Occipital lobe (tissue), 2 donors: Measurements from ENCODE around the gene GTF2H4. TPM values are rescaled to one million over a fixed set of nuclear protein-coding genes. Genes with fewer than 3 reads are reported as not detected.
"Not testable (repeated sequence)": the region's sequence is repeated elsewhere in the genome, so short reads cannot be mapped to it uniquely, and the experiment has no call there.

Experiments used
- DNase-seq: peaks from one replicate; lab custom pipeline; 2025; lab: John Stamatoyannopoulos, UW
- total RNA-seq: library from RNA; depleted of rRNA; stranded (reverse); fragments of >200 nt; gene quantifications from one replicate; pipeline ENCODE4 v1.2.3, GENCODE V29; 2014

GTF2H4 gene
- total RNA-seq, 1 donor from 2014 or later: 20.0 TPM

- DNase-seq: no peak
Measured at GRCh38 chr6:30918670-30919069, 10.7 kb downstream of the GTF2H4 start.

GRCh38 chr6:30922447-30922852, 14.4 kb downstream of the GTF2H4 start:
- no peak for DNase-seq

- not testable (repeated sequence) for DNase-seq
Measured at GRCh38 chr6:30924040-30924627, 16.1 kb downstream of the GTF2H4 start.

- no peak for DNase-seq
Measured at GRCh38 chr6:30926644-30927043, 18.6 kb downstream of the GTF2H4 start.

- not testable (repeated sequence) for DNase-seq
Measured at GRCh38 chr6:30927080-30927479, 19.1 kb downstream of the GTF2H4 start.

- DNase-seq: no peak
Measured at GRCh38 chr6:30928677-30929076, 20.7 kb downstream of the GTF2H4 start.

- no peak for DNase-seq
Measured at GRCh38 chr6:30930506-30930905, 22.5 kb downstream of the GTF2H4 start.

- DNase-seq: no peak
Measured at GRCh38 chr6:30931272-30931671, 23.3 kb downstream of the GTF2H4 start.

GRCh38 chr6:30931969-30932645, 24.1 kb downstream of the GTF2H4 start, which contains the start of gene SFTA2:
TSS of gene SFTA2 (minus strand) at chr6:30932170. CDS start at chr6:30932096, 74 bp downstream.
- DNase-seq: no peak

- DNase-seq: no peak
Measured at GRCh38 chr6:30932665-30933365, 24.8 kb downstream of the GTF2H4 start.

GRCh38 chr6:30935018-30935417, 27.0 kb downstream of the GTF2H4 start:
- no peak for DNase-seq

GRCh38 chr6:30937265-30937664, 29.3 kb downstream of the GTF2H4 start:
- no peak for DNase-seq

GRCh38 chr6:30938730-30939129, 30.7 kb downstream of the GTF2H4 start:
- DNase-seq: no peak

GRCh38 chr6:30939473-30939872, 31.5 kb downstream of the GTF2H4 start:
- no peak for DNase-seq

GRCh38 chr6:30940361-30940986, 32.5 kb downstream of the GTF2H4 start, which contains the start of gene MUCL3:
TSS of gene MUCL3 (plus strand) at chr6:30940973. CDS start at chr6:30941000, 27 bp downstream.
- no peak for DNase-seq

- DNase-seq: no peak
Measured at GRCh38 chr6:30942338-30943060, 34.5 kb downstream of the GTF2H4 start.

GRCh38 chr6:30944051-30944450, 36.0 kb downstream of the GTF2H4 start:
- no peak for DNase-seq

GRCh38 chr6:30945281-30945680, 37.3 kb downstream of the GTF2H4 start:
- no peak for DNase-seq

- no peak for DNase-seq
Measured at GRCh38 chr6:30947231-30947630, 39.2 kb downstream of the GTF2H4 start.

GRCh38 chr6:30948811-30949210, 40.8 kb downstream of the GTF2H4 start:
- DNase-seq: no peak

GRCh38 chr6:30951907-30952469, 44.0 kb downstream of the GTF2H4 start:
- DNase-seq: no peak
